Mucosa of descending colon (tissue), 3 donors: ENCODE results near the gene TEF. TPM values are rescaled to one million over a fixed set of nuclear protein-coding genes. Genes with fewer than 3 reads are reported as not detected.

Experiments
- ATAC-seq: fragments of 200-7000 bp; cut with Tn5 transposase; one replicate; pipeline ENCODE4 v1.9.1; 2020; ENCODE audit warnings: mild to moderate bottlenecking, moderate library complexity
- DNase-seq, 3 donors: peaks; one replicate each; pipeline ENCODE4 v3.0.0-alpha.2; 2020
- H3K36me3 ChIP-seq: fragments of 200-600 bp; one replicate; pipeline ENCODE4 v1.8.0; 2021; ENCODE audit warnings: low read depth, mild to moderate bottlenecking
- H3K4me1 ChIP-seq: fragments of 200-600 bp; one replicate; pipeline ENCODE4 v1.8.0; 2021; ENCODE audit warnings: low read depth, mild to moderate bottlenecking
- H3K4me3 ChIP-seq: fragments of 200-600 bp; one replicate; pipeline ENCODE4 v1.8.0; 2021; ENCODE audit warnings: mild to moderate bottlenecking
- H3K9me3 ChIP-seq: fragments of 200-600 bp; one replicate; pipeline ENCODE4 v1.8.0; 2021; ENCODE audit warnings: mild to moderate bottlenecking
- intact Hi-C, 2 donors: fragments of 100-400 bp; cut with DNase I in 1 of 2; cut with micrococcal nuclease in 1 of 2; formaldehyde crosslinking; loops; one replicate each; pipeline versions ENCODE4 v1.11.0 to v1.11.1; 2022; cut with DNase I, micrococcal nuclease
- total RNA-seq, 3 donors: library from RNA; stranded (reverse); fragmentation: NEBNext Ultra II Directional in 2 of 3; extraction: Animal tissue kit (Norgen Biotek cat#: 25700) in 2 of 3; gene quantifications; one replicate each; pipeline versions ENCODE4 v1.2.1 to v1.2.4, GENCODE V29; 2021 to 2023
- TF ChIP-seq, protein P1 (sequence below): fragments of 200-600 bp; IDR thresholded peaks from one replicate; pipeline ENCODE4 v1.8.0; 2022; ENCODE audit warnings: antibody characterized with exemption, mild to moderate bottlenecking
- donor health status: DM: no; HTN: no; CAD: no; lungs with moderate emphysema.
- donor health status: DM: no; HTN: no; CAD: no.
- donor health status: DM: no; HTN: yes; CAD: no.

Gene TEF
- total RNA-seq, 3 donors from 2014 or later: 17.6 to 29.3 (median 28.6) TPM

DNA sequence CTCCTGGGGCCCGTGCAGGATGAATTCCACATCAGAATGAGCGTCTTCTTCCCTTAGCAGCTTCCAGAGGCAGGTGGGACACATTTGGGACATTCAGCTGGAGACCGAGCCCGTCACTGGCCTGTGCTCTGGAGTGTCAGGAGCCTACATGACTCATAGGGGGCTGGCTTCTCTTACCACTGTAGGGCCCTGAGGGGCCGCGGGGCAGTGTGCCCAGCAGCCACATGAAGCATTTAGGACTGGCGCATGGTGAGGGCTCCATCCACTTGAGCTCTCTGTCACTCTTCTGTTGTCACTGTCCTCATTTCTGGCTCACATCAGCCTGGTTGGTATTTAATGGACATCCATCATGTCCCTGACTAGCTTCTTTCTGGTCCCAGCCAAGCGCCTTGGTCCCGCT, 38.0 kb upstream of the TEF start:
- intact Hi-C loops: no loop called here
- Histone ChIP-seq H3K4me1 (no peaks in the 10 kb centered on the region), H3K36me3 (peaks cover 6% of the 10 kb centered on the region), H3K4me3 (no peak overlapping the region), H3K9me3 (no peaks in the 10 kb centered on the region)
- ATAC-seq (no peak), DNase-seq (no peak)
- TF ChIP-seq, protein P1, sequence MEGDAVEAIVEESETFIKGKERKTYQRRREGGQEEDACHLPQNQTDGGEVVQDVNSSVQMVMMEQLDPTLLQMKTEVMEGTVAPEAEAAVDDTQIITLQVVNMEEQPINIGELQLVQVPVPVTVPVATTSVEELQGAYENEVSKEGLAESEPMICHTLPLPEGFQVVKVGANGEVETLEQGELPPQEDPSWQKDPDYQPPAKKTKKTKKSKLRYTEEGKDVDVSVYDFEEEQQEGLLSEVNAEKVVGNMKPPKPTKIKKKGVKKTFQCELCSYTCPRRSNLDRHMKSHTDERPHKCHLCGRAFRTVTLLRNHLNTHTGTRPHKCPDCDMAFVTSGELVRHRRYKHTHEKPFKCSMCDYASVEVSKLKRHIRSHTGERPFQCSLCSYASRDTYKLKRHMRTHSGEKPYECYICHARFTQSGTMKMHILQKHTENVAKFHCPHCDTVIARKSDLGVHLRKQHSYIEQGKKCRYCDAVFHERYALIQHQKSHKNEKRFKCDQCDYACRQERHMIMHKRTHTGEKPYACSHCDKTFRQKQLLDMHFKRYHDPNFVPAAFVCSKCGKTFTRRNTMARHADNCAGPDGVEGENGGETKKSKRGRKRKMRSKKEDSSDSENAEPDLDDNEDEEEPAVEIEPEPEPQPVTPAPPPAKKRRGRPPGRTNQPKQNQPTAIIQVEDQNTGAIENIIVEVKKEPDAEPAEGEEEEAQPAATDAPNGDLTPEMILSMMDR: no peak

DNA sequence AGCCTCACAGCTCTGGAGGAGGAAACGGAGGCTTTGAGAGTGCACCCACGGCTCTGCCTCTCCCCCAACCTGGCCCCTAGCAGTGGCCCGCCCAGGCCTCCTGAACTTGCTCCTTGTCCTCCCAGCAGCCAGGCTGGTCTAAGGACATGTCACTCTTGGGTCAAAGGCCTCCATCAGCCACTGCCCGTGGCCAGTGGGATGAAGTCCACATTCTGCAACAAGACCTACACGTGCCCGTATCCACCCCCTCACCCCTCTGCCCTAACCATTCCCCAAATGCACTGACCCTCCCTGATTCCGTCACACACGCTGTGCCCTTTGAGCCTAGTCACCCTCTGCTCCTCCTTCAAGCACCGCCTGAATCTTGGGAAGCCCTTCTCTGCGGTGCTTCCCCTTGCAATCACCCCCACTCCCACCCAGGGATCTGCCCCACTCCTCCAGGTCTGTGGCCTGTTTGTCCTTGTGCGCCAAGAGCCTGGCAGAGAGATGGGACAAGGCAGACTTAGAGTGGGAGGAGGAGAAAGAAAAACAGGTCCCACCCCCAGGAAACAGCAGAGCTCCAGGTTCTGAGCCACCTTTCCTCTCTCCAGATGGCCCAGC, 37.5 kb upstream of the TEF start:
- ATAC-seq (no peak), DNase-seq (no peak)
- Histone ChIP-seq H3K36me3 (peaks cover 6% of the 10 kb centered on the region), H3K4me3 (no peak overlapping the region), H3K9me3 (no peaks in the 10 kb centered on the region), H3K4me1 (no peaks in the 10 kb centered on the region)
- intact Hi-C loops: no loop called here
- TF ChIP-seq, protein P1: no peak

DNA sequence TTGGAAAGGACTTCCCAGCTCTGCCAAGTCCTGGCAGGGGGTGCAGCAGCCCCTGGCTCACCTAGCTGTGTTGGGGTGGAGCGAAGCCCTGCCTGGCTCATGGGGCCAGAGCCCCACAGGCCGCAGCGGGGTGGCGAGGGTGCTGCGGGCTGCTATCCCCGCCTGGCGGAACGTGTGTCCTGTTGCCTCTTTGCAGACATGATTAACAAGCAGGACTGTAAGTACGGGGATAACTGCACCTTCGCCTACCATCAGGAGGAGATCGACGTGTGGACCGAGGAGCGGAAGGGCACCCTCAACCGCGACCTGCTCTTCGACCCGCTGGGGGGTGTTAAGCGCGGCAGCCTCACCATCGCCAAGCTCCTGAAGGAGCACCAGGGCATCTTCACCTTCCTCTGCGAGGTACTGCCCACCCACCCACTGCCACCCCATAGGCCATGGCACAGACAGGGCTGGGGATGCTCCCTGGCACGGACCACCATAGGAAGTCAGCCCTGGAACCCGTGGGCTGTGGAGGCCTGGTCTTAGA, 35.9 kb upstream of the TEF start:
- peaks cover 3% of the 10 kb centered on the region for H3K4me1 ChIP-seq
- TF ChIP-seq, protein P1: no peak
- intact Hi-C loops: no loop called here
- DNase-seq: no peak
- no peaks in the 10 kb centered on the region for H3K36me3 ChIP-seq
- no peak for ATAC-seq
- no peaks in the 10 kb centered on the region for H3K9me3 ChIP-seq
- H3K4me3 ChIP-seq: no peak overlapping the region

DNA sequence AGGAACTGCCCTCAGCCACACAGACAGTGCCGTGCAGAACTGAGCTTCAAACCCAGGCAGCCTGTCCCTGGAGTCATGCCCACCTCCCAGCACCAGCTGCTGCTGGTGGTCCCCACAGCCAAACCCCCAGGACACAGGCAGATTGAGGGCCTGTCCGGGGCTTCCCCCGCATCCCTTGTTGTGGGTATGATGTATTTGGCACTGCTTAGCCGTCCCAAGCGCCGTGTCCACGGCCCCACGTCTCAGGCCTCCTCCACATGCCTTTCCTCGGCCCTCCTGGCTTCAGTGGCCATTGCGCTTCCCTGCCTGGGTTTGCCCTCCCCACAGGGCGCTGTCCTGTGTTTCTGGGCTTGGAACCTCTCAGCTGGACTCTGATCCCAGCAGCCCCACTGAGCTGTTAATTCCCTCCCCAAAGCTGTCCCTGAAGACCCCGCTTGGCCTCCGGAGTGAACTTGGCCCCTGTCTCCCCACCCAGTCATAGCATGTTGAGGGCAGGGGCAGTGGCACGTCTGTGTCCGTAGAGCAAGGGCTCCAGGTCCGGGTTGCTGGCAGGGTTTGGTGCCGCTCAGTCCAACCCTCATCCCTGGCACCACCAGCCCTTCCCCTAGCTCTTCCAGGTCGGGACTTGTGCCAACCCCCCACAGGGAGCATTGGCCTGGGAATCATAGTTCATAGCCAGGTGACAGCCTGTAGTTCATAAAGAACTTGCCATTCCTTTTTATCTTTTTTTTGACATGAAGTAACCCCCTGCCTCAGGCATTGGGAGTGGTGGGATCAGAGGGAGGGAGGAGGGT, 34.5 kb upstream of the TEF start:
- Histone ChIP-seq H3K4me1 (peaks cover 3% of the 10 kb centered on the region), H3K36me3 (peaks cover 4% of the 10 kb centered on the region), H3K4me3 (no peak overlapping the region), H3K9me3 (no peaks in the 10 kb centered on the region)
- ATAC-seq (no peak), DNase-seq (no peak)
- TF ChIP-seq, protein P1: no peak
- intact Hi-C loops: no loop called here

DNA sequence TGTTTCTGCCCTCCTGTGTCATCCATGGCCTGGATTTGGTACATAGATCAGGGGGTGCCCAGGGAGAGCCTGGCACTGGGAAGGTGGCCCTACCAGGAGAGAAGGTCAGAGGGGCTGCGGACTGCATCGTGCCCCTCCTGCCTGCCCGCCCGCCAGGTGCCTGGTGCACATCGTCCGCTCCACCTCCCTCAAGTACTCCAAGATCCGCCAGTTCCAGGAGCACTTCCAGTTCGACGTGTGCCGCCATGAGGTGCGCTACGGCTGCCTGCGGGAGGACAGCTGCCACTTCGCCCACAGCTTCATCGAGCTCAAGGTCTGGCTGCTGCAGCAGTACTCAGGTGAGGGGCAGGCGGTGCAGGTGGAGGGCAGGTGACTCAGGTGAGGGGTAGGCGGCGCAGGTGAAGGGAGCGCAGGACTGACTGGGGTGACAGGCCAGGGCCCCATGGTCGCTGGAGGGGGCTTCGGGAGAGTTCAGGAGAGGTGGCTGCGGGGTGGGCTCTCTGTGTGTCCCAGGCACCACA, 32.7 kb upstream of the TEF start:
- no peak overlapping the region for H3K4me3 ChIP-seq
- ATAC-seq: no peak
- no peaks in the 10 kb centered on the region for H3K9me3 ChIP-seq
- TF ChIP-seq, protein P1: no peak
- DNase-seq: no peak
- peaks cover 4% of the 10 kb centered on the region for H3K36me3 ChIP-seq
- intact Hi-C loops: no loop called here
- H3K4me1 ChIP-seq: peaks cover 3% of the 10 kb centered on the region
